PC-3 (cell line): ENCODE results near the gene DSG3.

ENCODE experiments used
- CTCF ChIP-seq: fragments of 300-600 bp; sonication (generic); conservative IDR thresholded peaks from 2 replicates; pipeline ENCODE4 v1.5.1; 2017; ENCODE audit warnings: antibody characterized with exemption, low read depth, mild to moderate bottlenecking, low read length
- EZH2 ChIP-seq: fragments of 300-600 bp; sonication (generic); IDR thresholded peaks from one replicate; pipeline ENCODE4 v1.6.1; 2017; ENCODE audit warnings: antibody characterized with exemption, mild to moderate bottlenecking, low read length; ENCODE audit not compliant: unreplicated experiment
- EZH2phosphoT487 ChIP-seq: fragments of 300-600 bp; sonication (generic); IDR thresholded peaks from 2 replicates; pipeline ENCODE4 v1.6.1; 2018; ENCODE audit warnings: mild to moderate bottlenecking, antibody characterized with exemption, low read length, borderline replicate concordance

- TF ChIP-seq CTCF (no peak), EZH2 (no peak), EZH2phosphoT487 (no peak)
Observed at GRCh38 chr18:31486165-31486564, 38.6 kb downstream of the DSG3 start.
